HepG2 (cell line): ENCODE results near the gene VAPB. TPM values are rescaled to one million over a fixed set of nuclear protein-coding genes. Genes with fewer than 3 reads are reported as not detected.
A peak's percentile ranks its signal among the peaks of the same experiment; 100 is the strongest.

Experiments used
- ATAC-seq: fragments of 200-7000 bp; cut with Tn5 transposase; 3 replicates; pipeline ENCODE4 v1.9.1; 2020; ENCODE audit warnings: mild to moderate bottlenecking, moderate library complexity
- BruUV-seq: library from RNA; stranded (reverse); fragments of 400-500 nt; replicated peaks from 2 replicates; lab custom pipeline; 2021; lab: Mats Ljungman, UMichigan
- CTCF ChIA-PET: fragments of 300-600 bp; formaldehyde crosslinking; extraction: SDS; loops from one replicate; lab custom pipeline; 2021; ENCODE audit warnings: low total read pairs, inconsistent platforms, low intra/inter-chr PET ratio; lab: Yijun Ruan, JAX
- POLR2A ChIA-PET: fragments of 350-600 bp; sonication (Branson Sonifier 250); formaldehyde crosslinking; loops from one replicate; lab custom pipeline; 2020; ENCODE audit warnings: antibody characterized with exemption, inconsistent platforms; lab: Yijun Ruan, JAX
- DNase-seq: peaks from one replicate; pipeline ENCODE4 v3.0.0-alpha.2; 2015; ENCODE audit warnings: low spot score
- FAIRE-seq: peaks from 3 replicates; lab custom pipeline; 2011; peaks lifted over from hg19 to GRCh38; lab: Jason Lieb, UNC
- H2AFZ ChIP-seq: one replicate; pipeline ENCODE4 v1.6.1; 2011; ENCODE audit warnings: low read length, inconsistent platforms
- H3K27ac ChIP-seq: fragments of 300-600 bp; 3 replicates; pipeline ENCODE4 v1.8.0; 2011; ENCODE audit warnings: mixed run types, mild to moderate bottlenecking, mixed read lengths, low read length, inconsistent platforms; ENCODE audit not compliant: insufficient read depth; ENCODE audit errors: extremely low read length
- H3K27me3 ChIP-seq, 2 experiments: fragments of 200-600 bp in 1 of 2; 2 replicates in 1 of 2; 3 replicates in 1 of 2; pipeline versions ENCODE4 v1.6.0 to v1.8.0; 2011; ENCODE audit warnings: low read length in 2 of 2, mild to moderate bottlenecking in 2 of 2, moderate library complexity in 2 of 2, inconsistent platforms in 1 of 2; ENCODE audit not compliant: insufficient read depth in 2 of 2, control insufficient read depth in 1 of 2
- H3K36me3 ChIP-seq, 2 experiments: fragments of 200-600 bp in 1 of 2; replicated peaks in 1 of 2; 2 replicates in 1 of 2; 3 replicates in 1 of 2; pipeline versions ENCODE4 v1.5.1 to v1.8.0; 2011; ENCODE audit warnings: low read length in 2 of 2, inconsistent platforms in 1 of 2; ENCODE audit not compliant: insufficient read depth in 2 of 2, control insufficient read depth in 1 of 2
- H3K4me1 ChIP-seq: 2 replicates; pipeline ENCODE4 v1.5.1; 2012; ENCODE audit warnings: low read length, inconsistent platforms; ENCODE audit not compliant: insufficient read depth
- H3K4me2 ChIP-seq: 2 replicates; pipeline ENCODE4 v1.6.0; 2011; ENCODE audit warnings: low read depth, low read length, inconsistent platforms
- H3K4me3 ChIP-seq, 3 experiments: fragments of 200-600 bp in 1 of 3; sonication (generic), shearing (Covaris generic) in 1 of 3; replicated peaks in 1 of 3; 2 replicates each; pipeline ENCODE4 v1.5.1; 2011 to 2016; ENCODE audit warnings: low read length in 3 of 3, inconsistent platforms in 2 of 3, low read depth in 2 of 3, mild to moderate bottlenecking in 2 of 3, control low read depth in 1 of 3, mixed read lengths in 1 of 3; ENCODE audit not compliant: insufficient read depth in 1 of 3
- H3K79me2 ChIP-seq: one replicate; pipeline ENCODE4 v1.6.1; 2011; ENCODE audit warnings: low read length, inconsistent platforms; ENCODE audit not compliant: insufficient read depth
- H3K9ac ChIP-seq: 2 replicates; pipeline ENCODE4 v1.6.0; 2011; ENCODE audit warnings: mild to moderate bottlenecking, low read depth, low read length, inconsistent platforms; ENCODE audit not compliant: insufficient read depth
- H3K9me3 ChIP-seq: 2 replicates; pipeline ENCODE4 v1.5.1; 2012; ENCODE audit warnings: mild to moderate bottlenecking, low read length
- H4K20me1 ChIP-seq: 2 replicates; pipeline ENCODE4 v1.6.0; 2011; ENCODE audit warnings: inconsistent platforms, mild to moderate bottlenecking, low read length, moderate library complexity; ENCODE audit not compliant: insufficient read depth
- CREM ChIP-seq, 2 experiments: sonication (generic) in 1 of 2; formaldehyde crosslinking in 1 of 2; IDR thresholded peaks; 2 replicates each; pipeline versions ENCODE4 v1.4.0 to v1.6.1; 2016 to 2020; ENCODE audit warnings: antibody characterized with exemption in 1 of 2, mild to moderate bottlenecking in 1 of 2, missing genetic modification reagents in 1 of 2
- RBM22 ChIP-seq: fragments of 200-400 bp; formaldehyde crosslinking; optimal IDR thresholded peaks from 2 replicates; pipeline ENCODE3; 2017; ENCODE audit warnings: mild to moderate bottlenecking, low read length, moderate library complexity
- ZNF225 ChIP-seq: sonication (generic); formaldehyde crosslinking; IDR thresholded peaks from 2 replicates; pipeline ENCODE4 v1.4.0; 2020; ENCODE audit warnings: mild to moderate bottlenecking, missing genetic modification reagents
- ZNF510 ChIP-seq: sonication (generic); formaldehyde crosslinking; IDR thresholded peaks from 2 replicates; pipeline ENCODE4 v1.4.0; 2020; ENCODE audit warnings: low read depth, mild to moderate bottlenecking, missing genetic modification reagents
- ZNF652 ChIP-seq: IDR thresholded peaks from 2 replicates; pipeline ENCODE4 v1.6.1; 2016; ENCODE audit warnings: low read depth, borderline replicate concordance
- WGBS: methylation state at CpG from one replicate; pipeline ENCODE4 v1.1.6; 2017; ENCODE audit warnings: low lambda C conversion rate; 5-methylcytosine and 5-hydroxymethylcytosine counted together
- in situ Hi-C: cut with HindIII; loops from 2 replicates; pipeline ENCODE4 v1.10.0; 2017; ENCODE audit warnings: low pct_unique_long_range_greater_than_20kb; ENCODE audit not compliant: extremely low pct_ligation_motif_present
- intact Hi-C: fragments of 100-400 bp; cut with micrococcal nuclease; formaldehyde crosslinking; loops from one replicate; pipeline ENCODE4 v1.10.0; 2022; ENCODE audit not compliant: unreplicated experiment
- polyA plus RNA-seq, 8 experiments: library from polyadenylated mRNA; depleted of rRNA in 3 of 8; stranded (reverse) in 7 of 8; unstranded in 1 of 8; fragments of >200 nt; fragmentation: Illumina TruSeq in 4 of 8; extraction: Trizol in 4 of 8; gene quantifications; 2 replicates each; pipeline versions ENCODE4 v1.2.1 to v1.2.3, GENCODE V29; 2011 to 2016; ENCODE audit warnings: low read depth in 4 of 8, missing spikeins in 1 of 8, mixed read lengths in 1 of 8; ENCODE audit not compliant: insufficient read depth in 1 of 8
- total RNA-seq, 5 experiments: library from RNA; depleted of rRNA; stranded (reverse); fragments of >200 nt; fragmentation: Illumina TruSeq; extraction: Trizol; gene quantifications; 2 replicates each; pipeline ENCODE4 v1.2.3, GENCODE V29; 2016; ENCODE audit warnings: low read depth in 1 of 5

Gene VAPB
- total and polyA plus RNA-seq, 2 of the 13 experiments (the other 11 are each of a cell fraction or from before 2014, with no cell fraction given), result 18.6 to 48.5 TPM

- BruUV-seq, result no TSS peak
- intact Hi-C loops, result no loop called here
Observed at GRCh38 chr20:58452667-58453255, 63.7 kb downstream of the VAPB start.

GRCh38 chr20:58453391-58453790, 64.4 kb downstream of the VAPB start:
- intact Hi-C loops (no loop called here), in situ Hi-C loops (no loop called here)
- Histone ChIP-seq H3K79me2 (no peaks in the 10 kb centered on the region), H3K27ac (no peak overlapping the region), H3K4me3 (no peak overlapping the region), H3K4me2 (no peak overlapping the region), H3K4me1 (no peaks in the 10 kb centered on the region), H4K20me1 (no peaks in the 10 kb centered on the region), H3K27me3 (no peaks in the 10 kb centered on the region), H3K9me3 (peaks cover 8% of the 10 kb centered on the region; the same call in 1 of the 2 replicates), H3K36me3 (peaks cover 3 to 6% of the 10 kb centered on the region in 2 experiments; a peak in 4 of 5 replicates), H3K9ac (no peak overlapping the region), H2AFZ (no peak overlapping the region)
- CTCF ChIA-PET, result no interaction called here
- ATAC-seq (no peak; the same call in 2 of the 3 replicates), FAIRE-seq (no peak), DNase-seq (no peak)
- TF ChIP-seq ZNF225 (CRISPR knock-in tag) (no peak), CREM (IDR thresholded peaks at IDR 0.05) (no peak), CREM (CRISPR knock-in tag; IDR thresholded peaks at IDR 0.05) (no peak), RBM22 (peak; percentile 72)
- no TSS peak for BruUV-seq
- WGBS, result 89% methylated on average over 5 of the region's 5 CpGs
- POLR2A ChIA-PET, result no interaction called here

More at GRCh38 chr20:58452667-58453255, 63.7 kb downstream of the VAPB start:
- H2AFZ ChIP-seq, result no peak overlapping the region
- no peaks in the 10 kb centered on the region for H3K79me2 ChIP-seq
- WGBS, result 92% methylated on average over 4 of the region's 4 CpGs
- no peak overlapping the region for H3K9ac ChIP-seq
- FAIRE-seq (no peak), DNase-seq (no peak), ATAC-seq (no peak)
- no peak overlapping the region for H3K27ac ChIP-seq
- no peaks in the 10 kb centered on the region for H4K20me1 ChIP-seq
- in situ Hi-C loops, result no loop called here
- no peak overlapping the region for H3K4me2 ChIP-seq
- POLR2A ChIA-PET, result no interaction called here
- CTCF ChIA-PET, result no interaction called here
- H3K36me3 ChIP-seq, result peaks cover 6 to 12% of the 10 kb centered on the region in 2 experiments; a peak in 4 of 5 replicates
- TF ChIP-seq ZNF510 (CRISPR knock-in tag) (no peak), ZNF652 (CRISPR knock-in tag) (peak; percentile 57)
- peaks cover 8% of the 10 kb centered on the region; the same call in 1 of the 2 replicates for H3K9me3 ChIP-seq
- no peaks in the 10 kb centered on the region for H3K4me1 ChIP-seq
- no peaks in the 10 kb centered on the region for H3K27me3 ChIP-seq
- no peak overlapping the region for H3K4me3 ChIP-seq
